Measurements from ENCODE around the gene ATP6V1G3.

- TF ChIP-seq, protein P1, sequence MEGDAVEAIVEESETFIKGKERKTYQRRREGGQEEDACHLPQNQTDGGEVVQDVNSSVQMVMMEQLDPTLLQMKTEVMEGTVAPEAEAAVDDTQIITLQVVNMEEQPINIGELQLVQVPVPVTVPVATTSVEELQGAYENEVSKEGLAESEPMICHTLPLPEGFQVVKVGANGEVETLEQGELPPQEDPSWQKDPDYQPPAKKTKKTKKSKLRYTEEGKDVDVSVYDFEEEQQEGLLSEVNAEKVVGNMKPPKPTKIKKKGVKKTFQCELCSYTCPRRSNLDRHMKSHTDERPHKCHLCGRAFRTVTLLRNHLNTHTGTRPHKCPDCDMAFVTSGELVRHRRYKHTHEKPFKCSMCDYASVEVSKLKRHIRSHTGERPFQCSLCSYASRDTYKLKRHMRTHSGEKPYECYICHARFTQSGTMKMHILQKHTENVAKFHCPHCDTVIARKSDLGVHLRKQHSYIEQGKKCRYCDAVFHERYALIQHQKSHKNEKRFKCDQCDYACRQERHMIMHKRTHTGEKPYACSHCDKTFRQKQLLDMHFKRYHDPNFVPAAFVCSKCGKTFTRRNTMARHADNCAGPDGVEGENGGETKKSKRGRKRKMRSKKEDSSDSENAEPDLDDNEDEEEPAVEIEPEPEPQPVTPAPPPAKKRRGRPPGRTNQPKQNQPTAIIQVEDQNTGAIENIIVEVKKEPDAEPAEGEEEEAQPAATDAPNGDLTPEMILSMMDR (IDR thresholded peaks at IDR 0.05), result no peak
- TF ChIP-seq POLR2A (IDR thresholded peaks at IDR 0.05), result no peak
Observed at GRCh38 chr1:198550941-198551524, 10.6 kb upstream of the ATP6V1G3 start.
